Stimulated activated CD8-positive, alpha-beta memory T cell treated with anti-CD3 and anti-CD28 coated beads, Interleukin-7, amount 100 ng/mL, for 24 hours (primary cell): ENCODE results near the gene HLA-E.
"Not testable (repeated sequence)": the region's sequence is repeated elsewhere in the genome, so short reads cannot be mapped to it uniquely, and the experiment has no call there.

Experiments used
- DNase-seq: peaks from one replicate; pipeline ENCODE4 v3.0.0-alpha.2; 2020; ENCODE audit warnings: low read depth

Gene HLA-E

GRCh38 chr6:30481211-30481964 is 7.9 kb upstream of the HLA-E start:
- DNase-seq = no peak

DNA sequence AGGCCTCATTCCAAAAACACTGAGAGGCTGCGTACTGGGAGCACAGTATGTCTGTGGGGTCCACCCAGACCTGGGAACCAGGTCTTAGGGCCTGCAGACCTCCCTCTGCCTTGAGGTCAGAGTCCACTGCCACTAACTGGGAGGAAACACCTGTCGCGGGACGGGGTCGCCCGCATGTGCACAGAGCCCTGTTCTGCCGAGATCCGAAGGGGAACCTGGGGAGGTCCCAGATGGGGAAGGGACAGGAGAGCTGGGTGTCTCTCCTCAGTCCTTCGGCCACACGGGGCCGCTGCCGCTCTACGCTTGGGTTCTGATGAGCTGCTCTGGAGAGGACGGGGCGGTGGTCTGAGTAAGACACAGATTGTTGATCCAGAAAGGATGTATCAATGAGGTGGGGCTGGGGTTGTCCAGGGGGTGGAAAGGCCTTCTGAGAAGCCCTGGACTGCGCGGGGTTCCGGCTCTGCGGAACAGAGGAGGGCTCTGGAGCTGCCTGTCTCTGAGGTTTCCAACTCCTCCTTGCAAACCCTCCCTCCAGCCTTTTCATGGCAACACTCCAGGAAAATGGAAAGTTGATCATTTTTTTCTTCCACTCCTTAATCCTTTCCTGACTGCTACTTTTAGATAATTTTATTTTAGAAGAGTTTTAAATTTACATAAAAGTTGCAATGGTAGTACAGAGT is 7.2 kb upstream of the HLA-E start:
- peak; percentile 63 for DNase-seq

DNA sequence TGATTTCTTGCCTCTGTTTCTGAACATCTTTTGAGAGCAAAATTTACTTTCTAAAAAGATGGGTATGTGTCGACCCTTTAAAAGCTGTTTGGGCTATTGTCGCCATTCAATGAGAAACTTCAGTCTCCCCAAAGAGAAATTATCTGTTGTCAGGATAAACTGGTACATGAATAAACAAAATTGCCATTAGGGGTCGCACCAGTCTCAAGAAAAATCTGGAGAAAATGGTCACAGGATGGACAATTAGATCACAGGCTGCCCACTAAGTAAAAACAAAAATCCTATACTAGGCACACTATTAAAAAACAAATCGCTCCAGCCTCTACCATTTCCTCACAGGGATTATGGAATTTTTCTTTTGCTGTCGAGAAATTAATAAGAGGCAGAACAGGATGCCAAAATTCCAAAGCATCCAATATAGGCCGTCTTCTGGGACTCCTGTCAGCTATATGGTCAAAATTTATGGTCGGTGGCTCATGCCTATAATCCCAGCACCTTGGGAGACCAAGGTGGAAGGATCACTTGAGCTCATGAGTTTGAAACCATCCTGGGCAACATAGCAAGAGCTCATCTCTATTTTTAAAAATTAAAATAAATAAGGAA is 5.5 kb upstream of the HLA-E start:
- DNase-seq = no peak

GRCh38 chr6:30485236-30485635 is 4.1 kb upstream of the HLA-E start:
- no peak for DNase-seq

- no peak for DNase-seq
Measured at GRCh38 chr6:30487926-30488325, 1.4 kb upstream of the HLA-E start.

GRCh38 chr6:30488697-30489080 is 620 bp upstream of the HLA-E start:
- not testable (repeated sequence) for DNase-seq

DNA sequence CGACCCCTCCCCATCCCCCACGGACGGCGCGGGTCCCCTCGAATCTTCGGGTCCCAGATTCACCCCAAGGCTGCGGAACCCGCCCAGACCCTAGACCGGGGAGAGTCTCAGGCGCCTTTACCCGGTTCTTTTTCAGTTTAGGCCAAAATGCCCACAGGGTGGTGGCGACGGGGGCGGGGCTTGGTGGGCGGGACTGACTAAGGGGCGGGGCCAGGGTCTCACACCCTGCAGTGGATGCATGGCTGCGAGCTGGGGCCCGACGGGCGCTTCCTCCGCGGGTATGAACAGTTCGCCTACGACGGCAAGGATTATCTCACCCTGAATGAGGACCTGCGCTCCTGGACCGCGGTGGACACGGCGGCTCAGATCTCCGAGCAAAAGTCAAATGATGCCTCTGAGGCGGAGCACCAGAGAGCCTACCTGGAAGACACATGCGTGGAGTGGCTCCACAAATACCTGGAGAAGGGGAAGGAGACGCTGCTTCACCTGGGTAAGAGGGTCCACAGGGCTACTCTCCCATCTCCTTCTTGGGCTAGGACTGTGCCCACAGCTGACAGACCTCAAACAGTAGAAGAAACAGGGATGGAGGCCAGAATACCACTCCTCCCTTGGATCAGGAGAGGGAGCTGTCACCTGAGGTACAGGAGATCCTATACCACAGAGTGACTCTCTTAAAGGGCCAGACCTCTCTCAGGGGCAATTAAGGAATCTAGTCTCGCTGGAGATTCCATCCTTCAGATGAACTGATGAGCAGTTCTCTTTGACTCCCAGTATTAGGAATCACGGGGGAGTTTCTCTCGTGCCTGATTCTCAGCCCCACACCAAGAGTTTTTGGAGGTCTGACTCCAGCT is 942 bp downstream of the HLA-E start:
- peak; percentile 71 for DNase-seq

DNA sequence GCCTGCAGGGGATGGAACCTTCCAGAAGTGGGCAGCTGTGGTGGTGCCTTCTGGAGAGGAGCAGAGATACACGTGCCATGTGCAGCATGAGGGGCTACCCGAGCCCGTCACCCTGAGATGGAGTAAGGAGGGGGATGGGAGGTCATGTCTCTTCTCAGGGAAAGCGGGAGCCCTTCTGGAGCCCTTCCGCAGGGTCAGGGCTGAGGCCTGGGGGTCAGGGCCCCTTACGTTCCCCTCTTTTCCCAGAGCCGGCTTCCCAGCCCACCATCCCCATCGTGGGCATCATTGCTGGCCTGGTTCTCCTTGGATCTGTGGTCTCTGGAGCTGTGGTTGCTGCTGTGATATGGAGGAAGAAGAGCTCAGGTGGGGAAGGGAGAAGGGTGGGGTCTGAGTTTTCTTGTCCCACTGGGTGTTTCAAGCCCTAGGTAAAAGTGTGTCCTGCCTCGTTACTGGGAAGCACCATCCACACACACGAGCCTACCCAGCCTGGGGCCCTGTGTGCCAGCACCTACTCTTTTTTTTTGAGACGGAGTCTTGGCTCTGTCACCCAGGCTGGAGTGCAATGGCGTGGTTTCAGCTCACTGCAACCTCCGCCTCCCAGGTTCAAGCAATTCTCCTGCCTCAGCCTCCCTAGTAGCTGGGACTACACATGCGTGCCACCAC is 2.1 kb downstream of the HLA-E start:
- not testable (repeated sequence) for DNase-seq

DNA sequence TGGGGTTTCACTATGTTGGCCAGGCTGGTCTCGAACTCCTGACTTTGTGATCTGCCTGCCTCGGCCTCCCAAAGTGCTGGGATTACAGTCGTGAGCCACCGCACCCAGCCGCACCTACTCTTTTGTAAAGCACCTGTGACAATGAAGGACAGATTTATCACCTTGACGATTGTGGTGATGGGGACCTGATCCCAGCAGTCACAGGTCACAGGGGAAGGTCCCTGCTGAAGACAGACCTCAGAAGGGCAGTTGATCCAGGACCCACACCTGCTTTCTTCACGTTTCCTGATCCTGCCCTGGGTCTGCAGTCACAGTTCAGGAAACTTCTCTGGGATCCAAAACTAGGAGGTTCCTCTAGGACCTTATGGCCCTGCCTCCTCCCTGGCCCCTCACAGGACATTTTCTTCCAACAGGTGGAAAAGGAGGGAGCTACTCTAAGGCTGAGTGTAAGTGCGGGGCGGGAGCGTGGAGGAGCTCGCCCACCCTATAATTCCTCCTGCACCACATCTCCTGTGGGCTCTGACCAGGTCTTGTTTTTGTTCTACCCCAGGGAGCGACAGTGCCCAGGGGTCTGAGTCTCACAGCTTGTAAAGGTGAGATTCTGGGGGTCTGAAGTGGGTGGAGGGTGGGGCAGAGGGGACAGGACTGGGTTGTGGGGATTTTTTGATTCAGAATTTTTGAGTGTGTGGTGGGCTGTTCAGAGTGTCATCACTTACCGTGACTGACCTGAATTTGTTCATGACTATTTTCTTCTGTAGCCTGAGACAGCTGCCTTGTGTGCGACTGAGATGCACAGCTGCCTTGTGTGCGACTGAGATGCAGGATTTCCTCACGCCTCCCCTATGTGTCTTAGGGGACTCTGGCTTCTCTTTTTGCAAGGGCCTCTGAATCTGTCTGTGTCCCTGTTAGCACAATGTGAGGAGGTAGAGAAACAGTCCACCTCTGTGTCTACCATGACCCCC is 3.0 kb downstream of the HLA-E start:
- DNase-seq = no peak

DNA sequence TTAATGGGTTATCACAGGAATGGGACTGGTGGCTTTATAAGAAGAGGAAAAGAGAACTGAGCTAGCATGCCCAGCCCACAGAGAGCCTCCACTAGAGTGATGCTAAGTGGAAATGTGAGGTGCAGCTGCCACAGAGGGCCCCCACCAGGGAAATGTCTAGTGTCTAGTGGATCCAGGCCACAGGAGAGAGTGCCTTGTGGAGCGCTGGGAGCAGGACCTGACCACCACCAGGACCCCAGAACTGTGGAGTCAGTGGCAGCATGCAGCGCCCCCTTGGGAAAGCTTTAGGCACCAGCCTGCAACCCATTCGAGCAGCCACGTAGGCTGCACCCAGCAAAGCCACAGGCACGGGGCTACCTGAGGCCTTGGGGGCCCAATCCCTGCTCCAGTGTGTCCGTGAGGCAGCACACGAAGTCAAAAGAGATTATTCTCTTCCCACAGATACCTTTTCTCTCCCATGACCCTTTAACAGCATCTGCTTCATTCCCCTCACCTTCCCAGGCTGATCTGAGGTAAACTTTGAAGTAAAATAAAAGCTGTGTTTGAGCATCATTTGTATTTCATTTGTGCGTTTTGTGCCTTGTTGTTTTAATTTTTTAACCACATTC is 4.4 kb downstream of the HLA-E start:
- no peak for DNase-seq

GRCh38 chr6:30494291-30494861 is 5.1 kb downstream of the HLA-E start:
- DNase-seq = no peak

GRCh38 chr6:30495060-30495459 is 5.8 kb downstream of the HLA-E start:
- not testable (repeated sequence) for DNase-seq

- no peak for DNase-seq
Measured at GRCh38 chr6:30495993-30496392, 6.7 kb downstream of the HLA-E start.

DNA sequence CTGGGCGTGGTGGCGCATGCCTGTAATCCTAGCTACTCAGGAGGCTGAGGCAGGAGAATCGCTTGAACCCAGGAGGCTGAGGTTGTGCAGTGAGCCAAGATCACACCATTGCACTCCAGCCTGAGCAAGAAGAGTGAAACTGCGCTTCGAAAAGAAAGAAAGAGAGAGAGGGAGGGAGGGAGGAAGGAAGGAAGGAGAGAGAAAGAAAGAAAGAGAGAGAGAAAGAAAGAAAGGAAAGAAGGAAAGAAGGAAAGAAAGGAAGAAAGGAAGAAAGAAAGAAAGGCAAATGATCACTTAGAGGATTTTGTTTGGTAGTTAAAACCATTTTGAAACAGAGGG is 7.9 kb downstream of the HLA-E start:
- not testable (repeated sequence) for DNase-seq

GRCh38 chr6:30497714-30498113 is 8.4 kb downstream of the HLA-E start:
- DNase-seq = no peak

- not testable (repeated sequence) for DNase-seq
Measured at GRCh38 chr6:30498705-30499104, 9.4 kb downstream of the HLA-E start.

DNA sequence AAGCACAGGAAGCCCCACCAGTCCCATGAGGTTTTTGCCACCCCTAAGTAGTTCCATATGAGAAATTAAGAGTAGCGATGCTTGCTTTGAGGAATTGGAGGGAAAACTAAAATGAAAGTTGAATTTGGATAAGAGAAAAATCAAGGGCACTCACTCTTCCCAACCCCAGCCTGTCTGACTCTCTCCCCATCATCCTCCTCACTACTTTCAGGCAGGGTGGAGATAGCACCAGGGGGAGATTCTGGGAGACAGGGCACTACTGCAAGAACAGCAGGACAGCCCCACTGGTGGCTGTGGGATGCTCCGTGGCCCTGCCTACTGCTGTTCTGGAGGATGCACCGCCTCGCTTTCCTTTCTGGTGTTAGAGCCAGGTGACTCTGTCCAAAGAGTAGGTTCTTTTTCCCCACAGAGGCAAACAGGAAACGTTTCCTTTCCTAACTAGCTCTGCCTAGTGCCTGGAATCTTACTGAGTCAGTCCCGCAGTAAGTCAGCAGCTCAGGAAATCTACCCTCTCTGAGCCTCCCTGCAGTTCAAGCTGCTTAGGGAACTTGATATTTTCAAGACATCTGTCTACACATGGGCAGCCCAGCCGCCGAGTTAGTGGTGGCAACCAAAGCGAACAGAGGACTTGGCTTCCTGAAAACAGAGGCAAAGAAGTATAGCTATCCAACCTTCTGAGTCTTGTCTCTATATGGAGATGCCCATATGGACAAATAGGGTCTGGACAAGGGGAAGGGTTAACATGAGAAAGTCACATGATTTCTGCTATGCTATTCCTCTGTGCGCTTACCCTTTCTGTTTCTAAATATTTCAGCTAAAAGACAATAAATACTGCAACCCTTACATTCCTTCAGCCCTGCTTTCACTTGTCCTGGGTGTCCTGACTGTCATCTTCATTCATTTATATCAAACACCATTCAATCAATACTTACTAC is 11.4 kb downstream of the HLA-E start:
- no peak for DNase-seq
